ENCODE measurements around the gene TMEM74B.

TMEM74B gene

GRCh38 chr20:1165521-1165920, 19.3 kb downstream of the TMEM74B start:
- ChIA-PET CTCF (no interaction called here), POLR2A (no interaction called here)
- TF ChIP-seq ELF4 (IDR thresholded peaks at IDR 0.05) (no peak), NFRKB (IDR thresholded peaks at IDR 0.05) (no peak), TARDBP (IDR thresholded peaks at IDR 0.05) (no peak), LEF1 (IDR thresholded peaks at IDR 0.05; ENCODE audit: borderline replicate concordance) (no peak), PKNOX1 (IDR thresholded peaks at IDR 0.05) (no peak), ZNF384 (IDR thresholded peaks at IDR 0.05) (no peak), FOXK2 (IDR thresholded peaks at IDR 0.05) (no peak), BHLHE40 (IDR thresholded peaks at IDR 0.05; ENCODE audit: borderline replicate concordance) (no peak), L3MBTL2 (conservative IDR thresholded peaks at IDR 0.05) (no peak), FOXM1 (IDR thresholded peaks at IDR 0.05; ENCODE audit: borderline replicate concordance) (no peak), SP1 (IDR thresholded peaks at IDR 0.05) (no peak), ARNT (IDR thresholded peaks at IDR 0.05) (no peak), CTBP1 (IDR thresholded peaks at IDR 0.05; ENCODE audit: borderline replicate concordance) (no peak), FOXA1 (IDR thresholded peaks at IDR 0.05) (no peak), HDGF (IDR thresholded peaks at IDR 0.05; ENCODE audit: borderline replicate concordance) (no peak)
- DNase-seq (ENCODE audit: extremely low spot score), result no peak

- ChIA-PET POLR2A (no interaction called here), CTCF (no interaction called here)
- DNase-seq (ENCODE audit: extremely low spot score), result no peak
- TF ChIP-seq HDGF (IDR thresholded peaks at IDR 0.05; ENCODE audit: borderline replicate concordance) (no peak), ZNF384 (IDR thresholded peaks at IDR 0.05) (no peak), L3MBTL2 (conservative IDR thresholded peaks at IDR 0.05) (no peak), NFRKB (IDR thresholded peaks at IDR 0.05) (no peak), ARNT (IDR thresholded peaks at IDR 0.05) (no peak), SP1 (IDR thresholded peaks at IDR 0.05) (no peak), BHLHE40 (IDR thresholded peaks at IDR 0.05; ENCODE audit: borderline replicate concordance) (no peak), FOXM1 (IDR thresholded peaks at IDR 0.05; ENCODE audit: borderline replicate concordance) (no peak), CTBP1 (IDR thresholded peaks at IDR 0.05; ENCODE audit: borderline replicate concordance) (no peak), LEF1 (IDR thresholded peaks at IDR 0.05; ENCODE audit: borderline replicate concordance) (no peak), FOXA1 (IDR thresholded peaks at IDR 0.05) (no peak), SUZ12 (IDR thresholded peaks at IDR 0.05) (no peak), FOXK2 (IDR thresholded peaks at IDR 0.05) (no peak), TARDBP (IDR thresholded peaks at IDR 0.05) (no peak), PKNOX1 (IDR thresholded peaks at IDR 0.05) (no peak), ELF4 (IDR thresholded peaks at IDR 0.05) (no peak)
Measured at GRCh38 chr20:1164871-1165270, 19.9 kb downstream of the TMEM74B start.

- CTCF ChIA-PET, result no interaction called here
- TF ChIP-seq BHLHE40 (IDR thresholded peaks at IDR 0.05; ENCODE audit: borderline replicate concordance), result no peak
- TF ChIP-seq ARNT (IDR thresholded peaks at IDR 0.05), result no peak
- no peak for TF ChIP-seq L3MBTL2 (conservative IDR thresholded peaks at IDR 0.05)
- TF ChIP-seq ZNF384 (IDR thresholded peaks at IDR 0.05), result no peak
- TF ChIP-seq CTBP1 (IDR thresholded peaks at IDR 0.05; ENCODE audit: borderline replicate concordance), result no peak
- no peak for TF ChIP-seq NFRKB (IDR thresholded peaks at IDR 0.05)
- no peak for TF ChIP-seq FOXM1 (IDR thresholded peaks at IDR 0.05; ENCODE audit: borderline replicate concordance)
- TF ChIP-seq ELF4 (IDR thresholded peaks at IDR 0.05), result no peak
- no peak for DNase-seq (ENCODE audit: extremely low spot score)
- POLR2A ChIA-PET, result no interaction called here
Measured at GRCh38 chr20:1163653-1164052, 21.1 kb downstream of the TMEM74B start.

GRCh38 chr20:1163105-1163504, 21.7 kb downstream of the TMEM74B start:
- POLR2A ChIA-PET, result no interaction called here
- CTCF ChIA-PET, result no interaction called here
- no peak for DNase-seq (ENCODE audit: extremely low spot score)
- TF ChIP-seq HDGF (IDR thresholded peaks at IDR 0.05; ENCODE audit: borderline replicate concordance) (no peak), FOXM1 (IDR thresholded peaks at IDR 0.05; ENCODE audit: borderline replicate concordance) (no peak)

GRCh38 chr20:1160991-1161390, 23.8 kb downstream of the TMEM74B start:
- TF ChIP-seq FOXM1 (IDR thresholded peaks at IDR 0.05; ENCODE audit: borderline replicate concordance) (no peak), TARDBP (IDR thresholded peaks at IDR 0.05) (no peak), LEF1 (IDR thresholded peaks at IDR 0.05; ENCODE audit: borderline replicate concordance) (no peak), FOXK2 (IDR thresholded peaks at IDR 0.05) (no peak), BHLHE40 (IDR thresholded peaks at IDR 0.05; ENCODE audit: borderline replicate concordance) (no peak), ZNF384 (IDR thresholded peaks at IDR 0.05) (no peak), PKNOX1 (IDR thresholded peaks at IDR 0.05) (no peak), ELF4 (IDR thresholded peaks at IDR 0.05) (no peak)
- ChIA-PET POLR2A (no interaction called here), CTCF (interaction anchor here (0.5 kb wide), 1 partner anchor 21 kb away, joined by 3 read pairs; no protein-coding TSS in a partner anchor)
- no peak for DNase-seq (ENCODE audit: extremely low spot score)

GRCh38 chr20:1160496-1160895, 24.3 kb downstream of the TMEM74B start:
- ChIA-PET CTCF (interaction anchor here (0.5 kb wide), 1 partner anchor 20 kb away, joined by 3 read pairs; no protein-coding TSS in a partner anchor), POLR2A (no interaction called here)
- TF ChIP-seq FOXM1 (IDR thresholded peaks at IDR 0.05; ENCODE audit: borderline replicate concordance) (no peak), HDGF (IDR thresholded peaks at IDR 0.05; ENCODE audit: borderline replicate concordance) (no peak), LEF1 (IDR thresholded peaks at IDR 0.05; ENCODE audit: borderline replicate concordance) (no peak), ZNF384 (IDR thresholded peaks at IDR 0.05) (no peak), SP1 (IDR thresholded peaks at IDR 0.05) (no peak), NFRKB (IDR thresholded peaks at IDR 0.05) (no peak), SUZ12 (IDR thresholded peaks at IDR 0.05) (no peak)
- DNase-seq (ENCODE audit: extremely low spot score), result no peak

GRCh38 chr20:1155342-1155741, 29.4 kb downstream of the TMEM74B start:
- POLR2A ChIA-PET, result no interaction called here
- TF ChIP-seq PKNOX1 (IDR thresholded peaks at IDR 0.05) (no peak), ZNF384 (IDR thresholded peaks at IDR 0.05) (no peak), FOXA1 (IDR thresholded peaks at IDR 0.05) (no peak), LEF1 (IDR thresholded peaks at IDR 0.05; ENCODE audit: borderline replicate concordance) (no peak), ARNT (IDR thresholded peaks at IDR 0.05) (no peak), TARDBP (IDR thresholded peaks at IDR 0.05) (no peak), L3MBTL2 (conservative IDR thresholded peaks at IDR 0.05) (no peak), FOXK2 (IDR thresholded peaks at IDR 0.05) (no peak), HDGF (IDR thresholded peaks at IDR 0.05; ENCODE audit: borderline replicate concordance) (no peak), BHLHE40 (IDR thresholded peaks at IDR 0.05; ENCODE audit: borderline replicate concordance) (no peak), NFRKB (IDR thresholded peaks at IDR 0.05) (no peak), SP1 (IDR thresholded peaks at IDR 0.05) (no peak), ELF4 (IDR thresholded peaks at IDR 0.05) (no peak), SUZ12 (IDR thresholded peaks at IDR 0.05) (no peak)
- CTCF ChIA-PET, result no interaction called here
- no peak for DNase-seq (ENCODE audit: extremely low spot score)
